SU-DHL-6 (cell line): Measurements from ENCODE around the gene ATP11A.

Experiments used
- H2AFZ ChIP-seq: fragments of 200-600 bp; sonication (generic); 2 replicates; pipeline ENCODE4 v1.6.1; 2014; ENCODE audit warnings: low read depth, mild to moderate bottlenecking, moderate library complexity, mixed read lengths, antibody characterized with exemption, low read length; ENCODE audit not compliant: severe bottlenecking
- H3F3A ChIP-seq: fragments of 200-600 bp; shearing (Covaris generic); 2 replicates; pipeline ENCODE4 v1.6.0; 2016; ENCODE audit warnings: antibody characterized with exemption, mild to moderate bottlenecking; ENCODE audit not compliant: insufficient read depth
- H3K27ac ChIP-seq: fragments of 200-600 bp; sonication (generic); 2 replicates; pipeline ENCODE4 v1.5.1; 2016; ENCODE audit warnings: low read depth, mild to moderate bottlenecking, low read length, moderate library complexity, mixed read lengths
- H3K27me3 ChIP-seq: fragments of 200-600 bp; sonication (generic), shearing (Covaris generic); 2 replicates; pipeline ENCODE4 v1.6.0; 2014; ENCODE audit warnings: mild to moderate bottlenecking, low read length
- H3K36me3 ChIP-seq: fragments of 200-600 bp; sonication (generic); 2 replicates; pipeline ENCODE4 v1.6.1; 2014; ENCODE audit warnings: mild to moderate bottlenecking, low read length, mixed read lengths
- H3K4me2 ChIP-seq: fragments of 300-600, 200-600 bp; shearing (Covaris generic), sonication (generic); 2 replicates; pipeline ENCODE4 v1.6.0; 2014; ENCODE audit warnings: low read length, low read depth, mild to moderate bottlenecking; ENCODE audit not compliant: poor library complexity, severe bottlenecking
- H3K4me3 ChIP-seq: fragments of 200-600 bp; sonication (generic); 2 replicates; pipeline ENCODE4 v1.5.1; 2014; ENCODE audit warnings: antibody characterized with exemption, low read length, mild to moderate bottlenecking, mixed read lengths; ENCODE audit not compliant: insufficient read depth, poor library complexity, severe bottlenecking
- H3K79me2 ChIP-seq: fragments of 200-600 bp; sonication (generic); 2 replicates; pipeline ENCODE4 v1.6.1; 2014; ENCODE audit warnings: mild to moderate bottlenecking, low read length, moderate library complexity; ENCODE audit not compliant: insufficient read depth
- H3K9ac ChIP-seq: fragments of 200-600 bp; sonication (generic); 2 replicates; pipeline ENCODE4 v1.7.0; 2014; ENCODE audit warnings: mild to moderate bottlenecking, low read length
- H3K9me2 ChIP-seq: fragments of 200-600 bp; sonication (generic); replicated peaks from 2 replicates; pipeline ENCODE4 v1.6.1; 2014; ENCODE audit warnings: low read length; ENCODE audit not compliant: insufficient read depth
- H3K9me3 ChIP-seq: fragments of 200-600 bp; sonication (generic); 2 replicates; pipeline ENCODE4 v1.6.1; 2014; ENCODE audit warnings: low read length, mixed read lengths; ENCODE audit not compliant: insufficient read depth
- H4K20me1 ChIP-seq: fragments of 200-600 bp; sonication (generic); 2 replicates; pipeline ENCODE4 v1.6.1; 2014; ENCODE audit warnings: low read depth, mild to moderate bottlenecking, antibody characterized with exemption, low read length, moderate library complexity, mixed read lengths
- CTCF ChIP-seq: fragments of 200-600 bp; sonication (generic); IDR thresholded peaks from one replicate; pipeline ENCODE4 v1.5.1; 2017; ENCODE audit warnings: antibody characterized with exemption, mild to moderate bottlenecking, low read length, moderate library complexity; ENCODE audit not compliant: insufficient read depth, poor library complexity, severe bottlenecking
- EZH2phosphoT487 ChIP-seq: fragments of 200-600 bp; sonication (generic), shearing (Covaris generic); conservative IDR thresholded peaks from 2 replicates; pipeline ENCODE4 v1.6.1; 2018; ENCODE audit warnings: mild to moderate bottlenecking, antibody characterized with exemption, low read length, moderate library complexity, mixed read lengths

Gene ATP11A

GRCh38 chr13:112923962-112924361 is 234.1 kb downstream of the ATP11A start:
- H3K9ac ChIP-seq = no peak overlapping the region

GRCh38 chr13:112924365-112924764 is 234.5 kb downstream of the ATP11A start:
- no peak for TF ChIP-seq CTCF
- TF ChIP-seq EZH2phosphoT487 = no peak
- Histone ChIP-seq H3K27ac (no peak overlapping the region), H3K27me3 (no peaks in the 10 kb centered on the region), H3K36me3 (no peaks in the 10 kb centered on the region), H3K4me3 (no peak overlapping the region), H3K79me2 (no peaks in the 10 kb centered on the region), H4K20me1 (no peaks in the 10 kb centered on the region), H3F3A (no peaks in the 10 kb centered on the region), H3K9me2 (no peaks in the 10 kb centered on the region), H3K9me3 (no peaks in the 10 kb centered on the region), H3K4me2 (no peak overlapping the region), H3K9ac (no peak overlapping the region), H2AFZ (no peak overlapping the region)

More at GRCh38 chr13:112923962-112924361, 234.1 kb downstream of the ATP11A start:
- no peak overlapping the region for H3K27ac ChIP-seq
- no peaks in the 10 kb centered on the region for H3K79me2 ChIP-seq
- H3K4me3 ChIP-seq = no peak overlapping the region
- TF ChIP-seq EZH2phosphoT487 (no peak), CTCF (no peak)
- H4K20me1 ChIP-seq = no peaks in the 10 kb centered on the region
- H3K36me3 ChIP-seq = no peaks in the 10 kb centered on the region
- H3K27me3 ChIP-seq = no peaks in the 10 kb centered on the region
- no peak overlapping the region for H2AFZ ChIP-seq
- H3K9me2 ChIP-seq = no peaks in the 10 kb centered on the region
- H3F3A ChIP-seq = no peaks in the 10 kb centered on the region
- H3K9me3 ChIP-seq = no peaks in the 10 kb centered on the region
- no peak overlapping the region for H3K4me2 ChIP-seq

- H2AFZ ChIP-seq = no peak overlapping the region
- H3K36me3 ChIP-seq = no peaks in the 10 kb centered on the region
- no peaks in the 10 kb centered on the region for H3K9me2 ChIP-seq
- no peak overlapping the region for H3K9ac ChIP-seq
- H3K27me3 ChIP-seq = no peaks in the 10 kb centered on the region
- H3K9me3 ChIP-seq = no peaks in the 10 kb centered on the region
- no peak overlapping the region for H3K4me3 ChIP-seq
- H3K79me2 ChIP-seq = no peaks in the 10 kb centered on the region
- H3K27ac ChIP-seq = no peak overlapping the region
- H3K4me2 ChIP-seq = no peak overlapping the region
- no peaks in the 10 kb centered on the region for H4K20me1 ChIP-seq
- H3F3A ChIP-seq = no peaks in the 10 kb centered on the region
- TF ChIP-seq EZH2phosphoT487 (no peak), CTCF (no peak)
Observed at GRCh38 chr13:112926003-112926402, 236.2 kb downstream of the ATP11A start.

GRCh38 chr13:112926993-112927392 is 237.2 kb downstream of the ATP11A start:
- no peak for TF ChIP-seq CTCF
- TF ChIP-seq EZH2phosphoT487 = no peak
- H3K4me3 ChIP-seq = no peak overlapping the region
- H3K9ac ChIP-seq = no peak overlapping the region
- no peaks in the 10 kb centered on the region for H3K79me2 ChIP-seq
- H3K27ac ChIP-seq = no peak overlapping the region
- H3K27me3 ChIP-seq = no peaks in the 10 kb centered on the region
- H3F3A ChIP-seq = no peaks in the 10 kb centered on the region
- H3K36me3 ChIP-seq = no peaks in the 10 kb centered on the region
- H3K4me2 ChIP-seq = no peak overlapping the region
- no peak overlapping the region for H2AFZ ChIP-seq
- no peaks in the 10 kb centered on the region for H4K20me1 ChIP-seq
- H3K9me2 ChIP-seq = no peaks in the 10 kb centered on the region
- no peaks in the 10 kb centered on the region for H3K9me3 ChIP-seq
